ENCODE results near the gene SCAF1.

DNA sequence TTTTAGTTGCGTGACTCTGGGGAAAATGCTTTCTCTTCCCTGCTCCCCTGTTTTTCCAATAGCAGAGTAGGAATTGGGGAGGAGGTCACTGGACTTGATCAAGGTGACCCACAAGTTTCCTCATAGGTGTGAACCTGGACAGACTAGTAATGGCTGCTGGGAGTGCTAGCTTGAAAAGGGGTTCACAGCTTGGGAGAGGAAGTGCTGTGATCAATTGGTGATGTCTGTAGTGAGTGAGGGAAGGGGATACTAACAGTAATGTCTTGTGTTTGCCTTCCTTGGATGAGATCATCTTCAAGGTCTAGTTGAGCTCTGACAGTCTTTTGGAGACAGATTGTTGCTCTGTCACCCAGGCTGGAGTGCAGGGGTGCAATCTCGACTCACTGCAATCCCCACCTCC lies 25.5 kb downstream of the SCAF1 start:
- no peak for TF ChIP-seq POLR2A (IDR thresholded peaks at IDR 0.05; ENCODE audit: low read length)
- no peak for TF ChIP-seq GATA1 (IDR thresholded peaks at IDR 0.05; ENCODE audit: low read depth, low read length)
